Keratinocyte (primary cell): ENCODE results near the gene MRPS18B. TPM values are rescaled to one million over a fixed set of nuclear protein-coding genes. Genes with fewer than 3 reads are reported as not detected.

Source experiments
- DNase-seq: peaks from one replicate; pipeline ENCODE4 v3.0.0-alpha.2; 2011; ENCODE audit warnings: low read depth, missing footprints, low spot score
- FAIRE-seq: peaks from 2 replicates; lab custom pipeline; 2011; peaks lifted over from hg19 to GRCh38; lab: Jason Lieb, UNC
- H2AFZ ChIP-seq: 2 replicates; pipeline ENCODE4 v1.6.0; 2012; ENCODE audit warnings: low read length, control low read depth, inconsistent platforms; ENCODE audit not compliant: control insufficient read depth
- H3K27ac ChIP-seq: 2 replicates; pipeline ENCODE4 v1.5.1; 2011; ENCODE audit warnings: low read length; ENCODE audit not compliant: control insufficient read depth, insufficient read depth
- H3K27me3 ChIP-seq: 3 replicates; pipeline ENCODE4 v1.6.0; 2011; ENCODE audit warnings: low read length; ENCODE audit not compliant: control insufficient read depth, insufficient read depth; ENCODE audit errors: extremely low read depth
- H3K36me3 ChIP-seq, 2 experiments: 2 replicates in 1 of 2; 3 replicates in 1 of 2; pipeline ENCODE4 v1.5.1; 2011; ENCODE audit warnings: low read length in 2 of 2, mild to moderate bottlenecking in 1 of 2; ENCODE audit not compliant: control insufficient read depth in 2 of 2, insufficient read depth in 2 of 2; ENCODE audit errors: extremely low read depth in 1 of 2
- H3K4me1 ChIP-seq: 3 replicates; pipeline ENCODE4 v1.5.1; 2011; ENCODE audit warnings: low read length; ENCODE audit not compliant: control insufficient read depth, insufficient read depth; ENCODE audit errors: extremely low read depth
- H3K4me2 ChIP-seq: 3 replicates; pipeline ENCODE4 v1.6.0; 2011; ENCODE audit warnings: low read depth, low read length; ENCODE audit not compliant: control insufficient read depth, insufficient read depth; ENCODE audit errors: extremely low read depth
- H3K4me3 ChIP-seq, 3 experiments: fragments of 200-600 bp in 1 of 3; sonication (generic) in 1 of 3; 2 replicates in 2 of 3; 3 replicates in 1 of 3; pipeline ENCODE4 v1.5.1; 2011 to 2016; ENCODE audit warnings: low read length in 3 of 3, mild to moderate bottlenecking in 3 of 3, control low read depth in 2 of 3, inconsistent platforms in 1 of 3, low read depth in 1 of 3, mixed read lengths in 1 of 3, mixed run types in 1 of 3, moderate library complexity in 1 of 3; ENCODE audit not compliant: control insufficient read depth in 2 of 3, insufficient read depth in 2 of 3; ENCODE audit errors: extremely low read depth in 1 of 3
- H3K79me2 ChIP-seq: 2 replicates; pipeline ENCODE4 v1.6.0; 2012; ENCODE audit warnings: low read length; ENCODE audit not compliant: control insufficient read depth, insufficient read depth
- H3K9ac ChIP-seq: 3 replicates; pipeline ENCODE4 v1.6.0; 2011; ENCODE audit warnings: low read length; ENCODE audit not compliant: control insufficient read depth, insufficient read depth; ENCODE audit errors: extremely low read depth
- H3K9me1 ChIP-seq: 3 replicates; pipeline ENCODE4 v1.6.0; 2011; ENCODE audit warnings: low read length; ENCODE audit not compliant: control insufficient read depth, insufficient read depth; ENCODE audit errors: extremely low read depth
- H3K9me3 ChIP-seq: 2 replicates; pipeline ENCODE4 v1.5.1; 2012; ENCODE audit warnings: low read depth, low read length; ENCODE audit not compliant: control insufficient read depth
- H4K20me1 ChIP-seq: 3 replicates; pipeline ENCODE4 v1.6.0; 2011; ENCODE audit warnings: low read length; ENCODE audit not compliant: control insufficient read depth, insufficient read depth; ENCODE audit errors: extremely low read depth
- CTCF ChIP-seq, 3 experiments: IDR thresholded peaks in 1 of 3; conservative IDR thresholded peaks in 1 of 3; optimal IDR thresholded peaks in 1 of 3; 2 replicates in 2 of 3; 3 replicates in 1 of 3; pipeline versions ENCODE3 to v1.5.1; 2011; ENCODE audit warnings: low read length in 3 of 3, mild to moderate bottlenecking in 3 of 3, moderate library complexity in 2 of 3, control low read depth in 1 of 3, inconsistent platforms in 1 of 3; ENCODE audit not compliant: insufficient read depth in 2 of 3; ENCODE audit errors: extremely low read depth in 1 of 3
- EZH2 ChIP-seq: IDR thresholded peaks from one replicate; pipeline ENCODE4 v1.6.1; 2012; ENCODE audit warnings: inconsistent platforms, mild to moderate bottlenecking, low read length, moderate library complexity
- dilution Hi-C: fragments of 300-500 bp; cut with MboI; formaldehyde crosslinking; loops from one replicate; pipeline ENCODE4 v1.7.0; 2020; ENCODE audit warnings: low sequenced_read_pairs; ENCODE audit not compliant: extremely low pct_ligation_motif_present
- polyA plus RNA-seq, 5 experiments: library from polyadenylated mRNA; depleted of rRNA in 3 of 5; stranded (reverse) in 3 of 5; stranded (forward) in 1 of 5; unstranded in 1 of 5; fragments of >200 nt; gene quantifications; 1 replicate in 1 of 5; 2 replicates in 3 of 5; 3 replicates in 1 of 5; pipeline versions ENCODE4 v1.2.1 to v1.2.3, GENCODE V29; 2011 to 2012; ENCODE audit warnings: missing spikeins in 2 of 5, low read depth in 1 of 5, low replicate concordance in 1 of 5

Gene MRPS18B
- polyA plus RNA-seq, 1 donor (not counting 4 experiments of a cell fraction or from before 2014, with no cell fraction given): 55.0 TPM

GRCh38 chr6:30625511-30625910 lies 7.9 kb downstream of the MRPS18B start:
- Histone ChIP-seq H3K79me2 (no peaks in the 10 kb centered on the region), H3K4me1 (peaks cover 12% of the 10 kb centered on the region), H3K27ac (no peak overlapping the region), H3K36me3 (peaks cover 22 to 24% of the 10 kb centered on the region in 2 experiments), H3K9me3 (no peaks in the 10 kb centered on the region), H3K4me2 (no peak overlapping the region), H3K9ac (no peak overlapping the region), H2AFZ (no peak overlapping the region), H3K4me3 (no peak overlapping the region), H3K9me1 (peaks cover 4% of the 10 kb centered on the region), H3K27me3 (no peaks in the 10 kb centered on the region), H4K20me1 (no peaks in the 10 kb centered on the region)
- TF ChIP-seq EZH2 (no peak), CTCF (optimal IDR thresholded peaks at IDR 0.05 in 1 of 3, IDR thresholded peaks at IDR 0.05 in 1 of 3, conservative IDR thresholded peaks at IDR 0.05 in 1 of 3; ENCODE audit: extremely low read depth in 1 of 3, insufficient read depth in 2 of 3, low read length in 3 of 3) (no peak)
- dilution Hi-C loops: no loop called here
- DNase-seq: no peak
- FAIRE-seq: no peak

GRCh38 chr6:30626484-30627366 lies 9.1 kb downstream of the MRPS18B start, which contains the start of gene ATAT1:
TSS of gene ATAT1 (plus strand) at chr6:30626874.
- no peaks in the 10 kb centered on the region for H3K27me3 ChIP-seq
- FAIRE-seq: no peak
- H3K9me3 ChIP-seq: no peaks in the 10 kb centered on the region
- DNase-seq: no peak
- H3K4me3 ChIP-seq: peak within 1 kb of the TSS; percentile 56 to 93 (median 92)
- peak within 1 kb of the TSS; percentile 100 for H3K4me2 ChIP-seq
- no peaks in the 10 kb centered on the region for H3K79me2 ChIP-seq
- no peaks in the 10 kb centered on the region for H4K20me1 ChIP-seq
- peak within 1 kb of the TSS; percentile 91 for H3K9ac ChIP-seq
- dilution Hi-C loops: no loop called here
- H3K36me3 ChIP-seq: peaks cover 17 to 21% of the 10 kb centered on the region in 2 experiments
- H2AFZ ChIP-seq: peak within 1 kb of the TSS; percentile 88
- peaks cover 12% of the 10 kb centered on the region for H3K4me1 ChIP-seq
- H3K27ac ChIP-seq: peak within 1 kb of the TSS; percentile 86
- peaks cover 4% of the 10 kb centered on the region for H3K9me1 ChIP-seq
- TF ChIP-seq CTCF (optimal IDR thresholded peaks at IDR 0.05 in 1 of 3, IDR thresholded peaks at IDR 0.05 in 1 of 3, conservative IDR thresholded peaks at IDR 0.05 in 1 of 3; ENCODE audit: extremely low read depth in 1 of 3, insufficient read depth in 2 of 3, low read length in 3 of 3) (peak; percentile 41 to 49 (median 46)), EZH2 (no peak)
